SK-N-SH (cell line): ENCODE measurements around the gene EME2. TPM values are rescaled to one million over a fixed set of nuclear protein-coding genes. Genes with fewer than 3 reads are reported as not detected.

Source experiments
- CTCF ChIA-PET: fragments of 300-600, 350-600 bp; formaldehyde crosslinking; extraction: SDS; loops from one replicate; lab custom pipeline; 2021; lab: Yijun Ruan, JAX
- POLR2A ChIA-PET: fragments of 350-600 bp; sonication (Branson Sonifier 250); formaldehyde crosslinking; extraction: SDS; loops from one replicate; lab custom pipeline; 2020; ENCODE audit warnings: antibody characterized with exemption, inconsistent platforms; lab: Yijun Ruan, JAX
- DNase-seq: peaks from one replicate; pipeline ENCODE4 v3.0.0; 2012
- H2AFZ ChIP-seq: fragments of 200-600 bp; sonication (generic); 2 replicates; pipeline ENCODE4 v1.8.1; 2016; ENCODE audit warnings: antibody characterized with exemption, mild to moderate bottlenecking, low read depth
- H3F3A ChIP-seq: fragments of 200-600 bp; sonication (generic); replicated peaks from 2 replicates; pipeline ENCODE3; 2016; ENCODE audit warnings: antibody characterized with exemption, mild to moderate bottlenecking; ENCODE audit not compliant: insufficient read depth
- H3K27ac ChIP-seq, 2 experiments: fragments of 200-500 bp in 1 of 2; fragments of 200-600 bp in 1 of 2; sonication (Bioruptor generic) in 1 of 2; sonication (generic), shearing (Covaris generic) in 1 of 2; 2 replicates each; pipeline versions ENCODE4 v1.5.1 to v1.6.1; 2014 to 2016; ENCODE audit warnings: low read depth in 2 of 2, inconsistent platforms in 1 of 2, low read length in 1 of 2, mild to moderate bottlenecking in 1 of 2, mixed read lengths in 1 of 2
- H3K27me3 ChIP-seq: fragments of 200-600 bp; sonication (generic), shearing (Covaris generic); 2 replicates; pipeline ENCODE4 v1.6.1; 2016; ENCODE audit warnings: mixed run types; ENCODE audit not compliant: insufficient read depth
- H3K36me3 ChIP-seq, 2 experiments: fragments of 200-500 bp in 1 of 2; fragments of 200-600 bp in 1 of 2; sonication (Bioruptor generic) in 1 of 2; sonication (generic) in 1 of 2; replicated peaks in 1 of 2; 2 replicates each; pipeline versions ENCODE3 to v1.5.1; 2014 to 2016; ENCODE audit warnings: low read length in 1 of 2, mild to moderate bottlenecking in 1 of 2; ENCODE audit not compliant: insufficient read depth in 2 of 2, control insufficient read depth in 1 of 2
- H3K4me1 ChIP-seq, 2 experiments: fragments of 200-500 bp in 1 of 2; fragments of 200-600 bp in 1 of 2; sonication (Bioruptor generic) in 1 of 2; sonication (generic), shearing (Covaris generic) in 1 of 2; 2 replicates each; pipeline versions ENCODE4 v1.5.1 to v1.6.1; 2014 to 2016; ENCODE audit warnings: low read depth in 1 of 2, low read length in 1 of 2, mixed run types in 1 of 2; ENCODE audit not compliant: insufficient read depth in 2 of 2, control insufficient read depth in 1 of 2
- H3K4me2 ChIP-seq: fragments of 200-600 bp; sonication (generic), shearing (Covaris generic); 2 replicates; pipeline ENCODE4 v1.6.1; 2017; ENCODE audit warnings: mixed run types
- H3K4me3 ChIP-seq, 2 experiments: fragments of 200-500 bp in 1 of 2; fragments of 200-600 bp in 1 of 2; sonication (Bioruptor generic) in 1 of 2; sonication (generic), shearing (Covaris generic) in 1 of 2; 2 replicates each; pipeline versions ENCODE4 v1.5.1 to v1.8.1; 2014 to 2016; ENCODE audit warnings: low read depth in 2 of 2, inconsistent platforms in 1 of 2, low read length in 1 of 2, mild to moderate bottlenecking in 1 of 2, mixed read lengths in 1 of 2, moderate library complexity in 1 of 2
- H3K79me2 ChIP-seq: fragments of 200-600 bp; sonication (generic); 2 replicates; pipeline ENCODE4 v1.8.1; 2017; ENCODE audit warnings: mild to moderate bottlenecking; ENCODE audit not compliant: insufficient read depth
- H3K9ac ChIP-seq: fragments of 200-600 bp; sonication (generic); 2 replicates; pipeline ENCODE4 v1.6.1; 2017; ENCODE audit warnings: mixed run types
- H3K9me2 ChIP-seq: fragments of 200-600 bp; sonication (generic); 2 replicates; pipeline ENCODE4 v1.6.1; 2017; ENCODE audit warnings: mixed run types
- H3K9me3 ChIP-seq: fragments of 200-600 bp; sonication (generic); 2 replicates; pipeline ENCODE4 v1.6.1; 2017; ENCODE audit warnings: mixed run types, mild to moderate bottlenecking, moderate library complexity
- H4K20me1 ChIP-seq: fragments of 200-600 bp; sonication (generic); 2 replicates; pipeline ENCODE4 v1.6.1; 2017; ENCODE audit warnings: mild to moderate bottlenecking, mixed run types; ENCODE audit not compliant: insufficient read depth
- CHD2 ChIP-seq: fragments of 150-350 bp; IDR thresholded peaks from 2 replicates; pipeline ENCODE4 v1.6.1; 2018; ENCODE audit warnings: low read length; ENCODE audit not compliant: partially characterized antibody
- CTCF ChIP-seq: fragments of 200-600 bp; sonication (generic); IDR thresholded peaks from 2 replicates; pipeline ENCODE4 v1.6.1; 2017; ENCODE audit warnings: antibody characterized with exemption, mild to moderate bottlenecking, moderate library complexity
- FOSL2 ChIP-seq: IDR thresholded peaks from 2 replicates; pipeline ENCODE4 v1.4.0; 2012; ENCODE audit warnings: low read depth, mild to moderate bottlenecking, moderate library complexity, borderline replicate concordance
- IRF3 ChIP-seq: fragments of 150-350 bp; IDR thresholded peaks from 2 replicates; pipeline ENCODE4 v1.6.1; 2016; ENCODE audit warnings: mild to moderate bottlenecking, low read depth, low read length
- MAX ChIP-seq: IDR thresholded peaks from 2 replicates; pipeline ENCODE4 v1.4.0; 2012; ENCODE audit warnings: low read depth
- NRF1 ChIP-seq: IDR thresholded peaks from 2 replicates; pipeline ENCODE4 v1.6.1; 2012; ENCODE audit warnings: low read depth, mild to moderate bottlenecking, low read length
- POLR2AphosphoS5 ChIP-seq: IDR thresholded peaks from 2 replicates; pipeline ENCODE4 v1.6.1; 2012; ENCODE audit warnings: low read depth, low read length
- RAD21 ChIP-seq: IDR thresholded peaks from 2 replicates; pipeline ENCODE4 v1.6.1; 2012; ENCODE audit warnings: mild to moderate bottlenecking, low read length
- RCOR1 ChIP-seq: fragments of 150-350 bp; IDR thresholded peaks from 2 replicates; pipeline ENCODE4 v1.6.1; 2017; ENCODE audit warnings: antibody characterized with exemption, low read length
- REST ChIP-seq: IDR thresholded peaks from 2 replicates; pipeline ENCODE4 v1.6.1; 2012; ENCODE audit warnings: mild to moderate bottlenecking, low read depth, low read length, moderate library complexity
- SMC3 ChIP-seq: IDR thresholded peaks from 2 replicates; pipeline ENCODE4 v1.6.1; 2012; ENCODE audit warnings: low read depth, low read length, improper control_type of control experiment
- TEAD4 ChIP-seq: IDR thresholded peaks from 2 replicates; pipeline ENCODE4 v1.4.0; 2012; ENCODE audit warnings: mild to moderate bottlenecking, borderline replicate concordance; ENCODE audit not compliant: insufficient read depth
- ZBTB33 ChIP-seq: IDR thresholded peaks from 2 replicates; pipeline ENCODE4 v1.4.0; 2012; ENCODE audit warnings: low read depth, borderline replicate concordance
- WGBS: methylation state at CpG from one replicate; pipeline ENCODE4 v1.1.6; 2017; ENCODE audit warnings: low lambda C conversion rate; 5-methylcytosine and 5-hydroxymethylcytosine counted together
- polyA plus RNA-seq, 3 experiments: library from polyadenylated mRNA; depleted of rRNA; stranded (reverse); fragments of >200 nt; gene quantifications; 2 replicates each; pipeline ENCODE4 v1.2.3, GENCODE V29; 2012

EME2 gene
- 10.1 and 15.8 TPM in 2 replicates for polyA plus RNA-seq (2012; rRNA removed)
- 1.6 and 2.3 TPM in 2 replicates for polyA plus RNA-seq (2012; cell fraction: cytosol; rRNA removed)
- polyA plus RNA-seq (2012; cell fraction: nucleus; rRNA removed), result 108 and 136 TPM in 2 replicates

GRCh38 chr16:1772362-1772907, at the start of gene EME2:
Gene EME2, plus strand, starts transcription at chr16:1772810. Its CDS starts 418 bp downstream, at chr16:1773228.
- Histone ChIP-seq H3K9me3 (no peaks in the 10 kb centered on the region), H2AFZ (no peak within 1 kb of the TSS), H3K9ac (peak within 1 kb of the TSS; percentile 93), H3K4me2 (peak within 1 kb of the TSS; percentile 95)
- TF ChIP-seq MAX (0 out of 2 replicates have a peak, but pooled peaks have one; percentile 18), FOSL2 (no peak)
- TF ChIP-seq, all 33 proteins: peak for 1
- Histone ChIP-seq H4K20me1 (0 out of 2 replicates have a peak, but pooled peaks cover 11% of the 10 kb centered on the region), H3K9me2 (no peaks in the 10 kb centered on the region), H3K4me3 (peak within 1 kb of the TSS; percentile 90 to 91), H3F3A (peaks cover 11% of the 10 kb centered on the region), H3K27me3 (no peaks in the 10 kb centered on the region), H3K4me1 (peaks cover 0 to 32% of the 10 kb centered on the region in 2 experiments; a peak in 2 of 4 replicates), H3K27ac (peak within 1 kb of the TSS; percentile 78 to 92), H3K36me3 (peaks cover 6 to 41% of the 10 kb centered on the region in 2 experiments), H3K79me2 (peaks cover 31% of the 10 kb centered on the region)
- 2% methylated on average over 33 of the region's 53 CpGs for WGBS
- POLR2A ChIA-PET, result interaction anchor here (0.6 to 3.8 kb wide), 5 partner anchors 10 to 382 kb away, joined by 3 to 24 read pairs (median 5); partner anchors contain the start of genes JPT2, MAPK8IP3, NUBP2 and SPSB3
- CTCF ChIA-PET, result interaction anchor here (0.6 to 4.4 kb wide), 9 partner anchors 9 to 410 kb away, joined by 3 to 40 read pairs (median 3); partner anchors contain the start of genes FAHD1, HAGH, MAPK8IP3 and NUBP2
- DNase-seq, result peak; percentile 52

GRCh38 chr16:1723450-1724147, 49.0 kb upstream of the EME2 start:
- peak overlapping the region in 1 of 2 experiments; percentile 89; a peak in 1 of 4 replicates for H3K27ac ChIP-seq
- H2AFZ ChIP-seq, result no peak overlapping the region
- H3K4me3 ChIP-seq, result no peak overlapping the region; a peak in 1 of 4 replicates
- H3K36me3 ChIP-seq, result no peaks in the 10 kb centered on the region
- peaks cover 0 to 15% of the 10 kb centered on the region in 2 experiments; a peak in 3 of 4 replicates for H3K4me1 ChIP-seq
- no peak overlapping the region for H3K9ac ChIP-seq
- H3K9me2 ChIP-seq, result no peaks in the 10 kb centered on the region
- H4K20me1 ChIP-seq, result peaks cover 5% of the 10 kb centered on the region
- H3F3A ChIP-seq, result peaks cover 22% of the 10 kb centered on the region
- H3K9me3 ChIP-seq, result no peaks in the 10 kb centered on the region
- peak; percentile 78 for DNase-seq
- peaks cover 71% of the 10 kb centered on the region for H3K79me2 ChIP-seq
- H3K27me3 ChIP-seq, result no peaks in the 10 kb centered on the region
- ChIA-PET POLR2A (interaction anchor here (1.1 kb wide), 1 partner anchor 17 kb away, joined by 7 read pairs; the partner anchor contains the start of gene MAPK8IP3), CTCF (interaction anchor here (0.5 to 1.9 kb wide), 21 partner anchors 8 to 315 kb away, joined by 3 to 8 read pairs (median 4); partner anchors contain the start of genes NUBP2, PTX4 and SPSB3)
- WGBS, result 58% methylated on average over 6 of the region's 6 CpGs
- H3K4me2 ChIP-seq, result 0 out of 2 replicates have a peak overlapping the region, but pooled peaks have one; percentile 64
- TF ChIP-seq RAD21 (peak; percentile 62), MAX (no peak), CHD2 (no peak), TEAD4 (no peak), ZBTB33 (no peak), RCOR1 (no peak), IRF3 (no peak), NRF1 (no peak), REST (no peak), SMC3 (peak; percentile 39), CTCF (peak; percentile 81), POLR2AphosphoS5 (no peak)
